NT2/D1 (cell line): ENCODE results near the gene USP40.

Experiments
- SUZ12 ChIP-seq: IDR thresholded peaks from 2 replicates; pipeline ENCODE4 v1.6.1; 2011; ENCODE audit not compliant: insufficient read length, insufficient read depth; ENCODE audit errors: extremely low read depth
- ZNF274 ChIP-seq: IDR thresholded peaks from 2 replicates; pipeline ENCODE4 v1.6.1; 2011; ENCODE audit warnings: mild to moderate bottlenecking, low read depth, low read length

DNA sequence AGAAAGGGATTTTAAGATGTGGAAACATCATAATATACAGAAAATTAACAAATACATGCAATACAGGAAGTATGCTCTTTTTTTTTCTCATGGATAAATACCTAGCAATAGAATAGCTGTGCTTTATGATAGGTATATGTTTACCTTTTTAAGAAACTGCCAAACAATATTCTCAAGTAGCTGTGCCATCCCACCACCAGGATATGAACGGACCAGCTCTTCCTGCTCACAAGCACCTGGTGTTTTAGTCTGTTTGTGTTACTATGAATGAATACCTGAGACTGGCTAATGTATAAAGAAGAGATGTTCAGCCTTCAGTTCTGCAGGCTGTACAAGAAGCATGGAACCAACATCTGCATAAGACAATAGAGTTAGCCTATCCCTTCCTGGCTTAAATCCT, 30.9 kb upstream of the USP40 start:
- TF ChIP-seq ZNF274 (no peak), SUZ12 (no peak)
